Esophagus muscularis mucosa (tissue), 4 donors: Measurements from ENCODE around the gene B4GALT6. TPM values are rescaled to one million over a fixed set of nuclear protein-coding genes. Genes with fewer than 3 reads are reported as not detected.

Experiments used
- DNase-seq: peaks from one replicate; pipeline ENCODE4 v3.0.0-alpha.2; 2017; ENCODE audit errors: extremely low spot score
- H3K27ac ChIP-seq, 4 donors: fragments of 200-600 bp; sonication (generic); replicated peaks in 1 of 4; 1 replicate in 3 of 4; 2 replicates in 1 of 4; pipeline ENCODE4 v1.5.1; 2016 to 2019; ENCODE audit warnings: mild to moderate bottlenecking in 1 of 4
- H3K27me3 ChIP-seq, 4 donors: fragments of 200-600 bp; sonication (generic); one replicate each; pipeline versions ENCODE4 v1.5.1 to v1.6.0; 2016 to 2019
- H3K36me3 ChIP-seq, 4 donors: fragments of 200-600 bp; sonication (generic); one replicate each; pipeline ENCODE4 v1.5.1; 2016 to 2019
- H3K4me1 ChIP-seq, 4 donors: fragments of 200-600 bp; sonication (generic); one replicate each; pipeline ENCODE4 v1.5.1; 2016 to 2019
- H3K4me3 ChIP-seq, 4 donors: fragments of 200-600 bp; sonication (generic); 1 replicate in 2 of 4; 2 replicates in 2 of 4; pipeline ENCODE4 v1.5.1; 2016 to 2019; ENCODE audit warnings: mild to moderate bottlenecking in 4 of 4, moderate library complexity in 1 of 4
- H3K9me3 ChIP-seq, 4 donors: fragments of 200-600 bp; sonication (generic); 1 replicate in 3 of 4; 2 replicates in 1 of 4; pipeline ENCODE4 v1.5.1; 2016 to 2019
- EP300 ChIP-seq: sonication (generic); formaldehyde crosslinking; IDR thresholded peaks from one replicate; pipeline ENCODE4 v1.6.1; 2017; ENCODE audit warnings: antibody characterized with exemption
- POLR2A ChIP-seq: fragments of 450-650 bp; IDR thresholded peaks from one replicate; pipeline ENCODE4 v1.6.1; 2017; ENCODE audit warnings: antibody characterized with exemption, moderate library complexity, mild to moderate bottlenecking, low read depth
- POLR2AphosphoS5 ChIP-seq, 2 donors: sonication (generic); formaldehyde crosslinking; IDR thresholded peaks; one replicate each; pipeline ENCODE4 v1.6.1; 2017; ENCODE audit warnings: antibody characterized with exemption in 2 of 2
- WGBS: methylation state at CpG from one replicate; pipeline ENCODE4 v1.1.5; 2018; 5-methylcytosine and 5-hydroxymethylcytosine counted together
- intact Hi-C: fragments of 100-400 bp; cut with DNase I; formaldehyde crosslinking; loops from one replicate; pipeline ENCODE4 v1.15.1; 2023
- total RNA-seq, 4 donors: library from RNA; depleted of rRNA; stranded (reverse); fragments of >200 nt; gene quantifications; one replicate each; pipeline versions ENCODE4 v1.1.0 to v1.2.1, GENCODE V29; 2016
- TF ChIP-seq, protein P1 (sequence below), 3 experiments: fragments of 200-600 bp in 2 of 3; fragments of 450-650 bp in 1 of 3; sonication (generic) in 2 of 3; IDR thresholded peaks; one replicate each; pipeline ENCODE4 v1.5.1; 2017 to 2019; ENCODE audit warnings: antibody characterized with exemption in 3 of 3, mild to moderate bottlenecking in 2 of 3, moderate library complexity in 1 of 3

Gene B4GALT6
- total RNA-seq, 4 donors from 2014 or later, result 4.5 to 12.0 (median 8.0) TPM

DNA sequence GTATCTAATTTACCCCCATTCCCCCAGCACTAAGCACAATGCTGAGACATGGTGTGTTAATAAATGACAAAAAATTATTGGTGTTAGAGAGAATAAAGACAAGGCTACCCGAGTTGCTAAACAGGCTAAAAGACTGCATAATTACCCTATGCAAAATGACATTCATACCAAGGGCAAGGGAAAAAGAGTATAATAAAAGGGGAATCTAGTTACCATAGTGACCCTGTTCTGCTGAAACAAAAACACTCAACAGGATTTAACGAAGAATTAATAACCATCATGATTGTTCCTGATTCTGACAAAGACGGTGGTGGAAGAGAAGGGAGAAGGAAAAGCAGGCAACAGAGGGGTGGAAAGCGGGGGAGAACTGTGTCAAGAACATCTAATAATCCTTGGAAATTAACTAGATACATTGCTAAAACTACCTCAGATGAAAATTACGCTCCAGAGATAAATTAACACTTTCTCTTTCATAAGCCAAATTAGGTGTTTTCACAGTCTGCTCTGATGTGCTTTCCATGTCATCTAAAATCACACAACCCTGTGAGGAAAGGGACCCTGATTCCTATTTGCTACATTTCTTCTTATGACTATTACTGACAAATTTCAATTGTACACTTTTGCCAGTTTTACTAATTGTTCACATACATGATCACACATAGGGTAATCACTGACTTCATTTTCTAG, 67.2 kb downstream of the B4GALT6 start:
- WGBS, result 44% methylated on average over 5 of the region's 5 CpGs
- H3K27ac ChIP-seq, result no peak overlapping the region
- H3K4me3 ChIP-seq, result no peak overlapping the region
- H3K9me3 ChIP-seq, result no peaks in the 10 kb centered on the region
- no peaks in the 10 kb centered on the region for H3K36me3 ChIP-seq
- DNase-seq, result no peak
- intact Hi-C loops, result no loop called here
- no peak for TF ChIP-seq POLR2A
- no peak for TF ChIP-seq EP300
- TF ChIP-seq, protein P1, sequence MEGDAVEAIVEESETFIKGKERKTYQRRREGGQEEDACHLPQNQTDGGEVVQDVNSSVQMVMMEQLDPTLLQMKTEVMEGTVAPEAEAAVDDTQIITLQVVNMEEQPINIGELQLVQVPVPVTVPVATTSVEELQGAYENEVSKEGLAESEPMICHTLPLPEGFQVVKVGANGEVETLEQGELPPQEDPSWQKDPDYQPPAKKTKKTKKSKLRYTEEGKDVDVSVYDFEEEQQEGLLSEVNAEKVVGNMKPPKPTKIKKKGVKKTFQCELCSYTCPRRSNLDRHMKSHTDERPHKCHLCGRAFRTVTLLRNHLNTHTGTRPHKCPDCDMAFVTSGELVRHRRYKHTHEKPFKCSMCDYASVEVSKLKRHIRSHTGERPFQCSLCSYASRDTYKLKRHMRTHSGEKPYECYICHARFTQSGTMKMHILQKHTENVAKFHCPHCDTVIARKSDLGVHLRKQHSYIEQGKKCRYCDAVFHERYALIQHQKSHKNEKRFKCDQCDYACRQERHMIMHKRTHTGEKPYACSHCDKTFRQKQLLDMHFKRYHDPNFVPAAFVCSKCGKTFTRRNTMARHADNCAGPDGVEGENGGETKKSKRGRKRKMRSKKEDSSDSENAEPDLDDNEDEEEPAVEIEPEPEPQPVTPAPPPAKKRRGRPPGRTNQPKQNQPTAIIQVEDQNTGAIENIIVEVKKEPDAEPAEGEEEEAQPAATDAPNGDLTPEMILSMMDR (IDR thresholded peaks at IDR 0.05), result no peak
- TF ChIP-seq POLR2AphosphoS5 (IDR thresholded peaks at IDR 0.05), result no peak
- no peaks in the 10 kb centered on the region for H3K27me3 ChIP-seq
- H3K4me1 ChIP-seq, result peaks cover 0 to 13% (median 8%) of the 10 kb centered on the region in 4 donors

DNA sequence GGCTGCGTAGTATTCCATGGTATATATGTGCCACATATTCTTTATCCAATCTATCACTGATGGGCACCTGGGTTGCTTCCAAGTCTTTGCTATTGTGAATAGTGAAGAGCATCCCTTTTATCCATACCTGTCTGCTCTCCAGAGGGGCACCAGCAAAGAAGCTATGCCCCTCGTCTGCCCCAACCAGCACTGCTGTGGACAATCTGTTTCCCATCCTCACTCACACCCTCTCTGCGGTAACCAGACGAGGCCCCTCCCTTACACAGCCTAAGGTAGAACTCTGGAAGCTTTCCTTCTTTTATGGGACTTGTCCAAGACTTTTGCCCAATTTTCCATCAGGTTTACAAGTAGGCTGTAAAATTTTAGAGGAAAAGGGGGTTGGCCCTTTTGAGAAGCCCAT, 67.8 kb downstream of the B4GALT6 start:
- Histone ChIP-seq H3K4me1 (peaks cover under 1 to 13% (median 8%) of the 10 kb centered on the region in 4 donors), H3K9me3 (no peaks in the 10 kb centered on the region), H3K27me3 (no peaks in the 10 kb centered on the region), H3K27ac (no peak overlapping the region), H3K4me3 (no peak overlapping the region), H3K36me3 (no peaks in the 10 kb centered on the region)
- 92% methylated on average over 4 of the region's 4 CpGs for WGBS
- no peak for DNase-seq
- intact Hi-C loops, result no loop called here
- TF ChIP-seq EP300 (no peak), POLR2AphosphoS5 (IDR thresholded peaks at IDR 0.05) (no peak)

DNA sequence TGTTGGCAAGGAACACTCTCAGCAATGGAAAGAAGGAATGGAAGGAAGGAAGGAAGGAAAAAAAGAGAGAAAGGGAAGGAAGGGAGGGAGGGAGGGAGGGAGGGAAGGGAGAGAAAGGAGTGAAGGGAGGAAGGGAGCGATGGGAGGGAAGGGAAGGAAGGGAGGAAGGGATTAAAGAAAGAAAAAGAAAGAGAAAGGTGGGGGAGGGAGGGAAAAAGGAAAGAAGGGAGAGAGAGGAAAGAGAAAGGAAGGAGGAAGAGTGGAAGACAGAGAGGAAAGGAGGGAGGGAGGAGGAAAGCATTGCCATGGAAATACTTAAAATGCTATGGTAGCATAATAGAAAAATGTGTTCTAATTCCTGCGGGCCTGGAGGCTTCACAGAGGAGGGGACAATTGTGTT, 70.3 kb downstream of the B4GALT6 start:
- Histone ChIP-seq H3K27ac (no peak overlapping the region), H3K27me3 (no peaks in the 10 kb centered on the region), H3K4me1 (peaks cover 8 to 13% (median 10%) of the 10 kb centered on the region in 4 donors), H3K4me3 (no peak overlapping the region), H3K36me3 (no peaks in the 10 kb centered on the region), H3K9me3 (no peaks in the 10 kb centered on the region)
- intact Hi-C loops, result no loop called here
- DNase-seq, result no peak
- TF ChIP-seq POLR2AphosphoS5 (IDR thresholded peaks at IDR 0.05) (no peak), POLR2A (no peak), EP300 (no peak)
- TF ChIP-seq, protein P1 (IDR thresholded peaks at IDR 0.05), result no peak
- WGBS, result 65% methylated on average over 2 of the region's 2 CpGs

DNA sequence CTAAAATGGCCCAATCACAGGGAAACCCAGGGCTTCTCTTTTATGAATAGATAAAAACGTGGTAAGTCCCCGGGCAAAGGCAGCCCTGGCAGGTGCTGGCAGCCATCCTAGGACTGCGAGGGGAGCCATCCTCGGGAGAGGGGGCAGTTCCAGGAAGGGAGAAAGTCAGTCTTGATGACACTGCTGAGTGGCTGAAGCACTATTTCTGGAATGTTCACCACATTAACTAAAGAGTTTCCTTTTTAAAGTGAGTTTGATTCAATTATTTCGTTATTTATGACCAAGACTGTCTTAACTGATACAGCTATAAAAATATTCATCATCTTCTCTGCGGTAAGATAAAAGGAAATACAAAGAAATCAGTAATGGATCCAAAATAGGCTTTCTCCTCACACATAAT, 72.3 kb downstream of the B4GALT6 start:
- Histone ChIP-seq H3K9me3 (no peaks in the 10 kb centered on the region), H3K36me3 (no peaks in the 10 kb centered on the region), H3K4me1 (peaks cover 5 to 11% (median 7%) of the 10 kb centered on the region in 4 donors), H3K27me3 (no peaks in the 10 kb centered on the region), H3K27ac (no peak overlapping the region), H3K4me3 (no peak overlapping the region)
- DNase-seq, result no peak
- no peak for TF ChIP-seq POLR2A
- no peak for TF ChIP-seq POLR2AphosphoS5 (IDR thresholded peaks at IDR 0.05)
- TF ChIP-seq EP300, result no peak
- TF ChIP-seq, protein P1 (IDR thresholded peaks at IDR 0.05), result no peak
- 70% methylated on average over 6 of the region's 6 CpGs for WGBS
- intact Hi-C loops, result no loop called here

DNA sequence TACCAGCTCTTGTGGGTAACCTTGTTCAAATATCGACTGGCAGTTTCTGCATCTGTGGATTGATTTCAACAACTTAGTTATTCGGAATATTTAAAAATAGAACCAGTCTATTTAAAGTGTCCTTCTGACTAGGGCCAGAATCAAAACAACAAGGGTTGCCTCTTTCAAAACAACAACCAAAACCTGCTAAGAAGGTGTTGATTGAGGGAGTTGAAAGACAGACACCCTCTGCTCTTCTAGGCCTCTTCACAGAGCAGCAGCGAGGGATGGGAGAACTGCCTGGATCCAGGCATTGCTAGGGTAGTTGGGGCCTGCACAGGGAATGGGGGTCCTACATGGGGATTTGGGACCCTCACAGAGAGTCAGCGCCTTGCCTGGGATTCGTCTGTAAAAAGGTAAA, 72.9 kb downstream of the B4GALT6 start:
- H3K4me1 ChIP-seq, result peaks cover 0 to 11% (median under 1%) of the 10 kb centered on the region in 4 donors
- 77% methylated on average over 5 of the region's 5 CpGs for WGBS

More for the DNA sequence above, 72.9 kb downstream of the B4GALT6 start:
- peak; percentile 45 for DNase-seq
- Histone ChIP-seq H3K27me3 (no peaks in the 10 kb centered on the region), H3K36me3 (no peaks in the 10 kb centered on the region), H3K4me3 (no peak overlapping the region), H3K27ac (no peak overlapping the region), H3K9me3 (no peaks in the 10 kb centered on the region)
- no peak for TF ChIP-seq EP300
- TF ChIP-seq POLR2AphosphoS5 (IDR thresholded peaks at IDR 0.05), result no peak
- no peak for TF ChIP-seq POLR2A
- TF ChIP-seq, protein P1 (IDR thresholded peaks at IDR 0.05), result no peak
- intact Hi-C loops, result no loop called here
